ENCODE data around the gene LYPD8. TPM values are rescaled to one million over a fixed set of nuclear protein-coding genes. Genes with fewer than 3 reads are reported as not detected.

LYPD8 gene
- total RNA-seq, 4 donors from 2014 or later = not detected

- no peak overlapping the region for H3K4me3 ChIP-seq
- no peaks in the 10 kb centered on the region for H3K36me3 ChIP-seq
- H3K27me3 ChIP-seq = no peaks in the 10 kb centered on the region
- no peak overlapping the region for H3K27ac ChIP-seq
- H3K9me3 ChIP-seq = no peaks in the 10 kb centered on the region
- 76 to 95% methylated on average over 3 to 4 of the region's 4 CpGs for WGBS, 2 donors (ENCODE audit: low coverage in 1 of 2)
- no peaks in the 10 kb centered on the region for H3K4me1 ChIP-seq
- TF ChIP-seq POLR2A (IDR thresholded peaks at IDR 0.05) = no peak
- no peak for TF ChIP-seq CTCF (IDR thresholded peaks at IDR 0.05)
- no peak for TF ChIP-seq EP300 (IDR thresholded peaks at IDR 0.05)
- no peak for TF ChIP-seq POLR2AphosphoS5 (IDR thresholded peaks at IDR 0.05)
- ATAC-seq = no peak
Measured at GRCh38 chr1:248751635-248752034, 3.9 kb downstream of the LYPD8 start.

GRCh38 chr1:248751142-248751541, 4.4 kb downstream of the LYPD8 start:
- H3K27me3 ChIP-seq = no peaks in the 10 kb centered on the region
- 0 to 56% methylated on average over 1 to 3 of the region's 5 CpGs for WGBS, 2 donors (ENCODE audit: low coverage in 1 of 2)
- TF ChIP-seq POLR2A (IDR thresholded peaks at IDR 0.05) (no peak), POLR2AphosphoS5 (IDR thresholded peaks at IDR 0.05) (no peak), EP300 (IDR thresholded peaks at IDR 0.05) (no peak), CTCF (IDR thresholded peaks at IDR 0.05) (no peak)
- no peak overlapping the region for H3K27ac ChIP-seq
- ATAC-seq = no peak
- H3K9me3 ChIP-seq = no peaks in the 10 kb centered on the region
- no peaks in the 10 kb centered on the region for H3K36me3 ChIP-seq
- H3K4me3 ChIP-seq = no peak overlapping the region
- no peaks in the 10 kb centered on the region for H3K4me1 ChIP-seq

GRCh38 chr1:248750496-248750895, 5.1 kb downstream of the LYPD8 start:
- TF ChIP-seq POLR2A (IDR thresholded peaks at IDR 0.05) = no peak
- no peak for TF ChIP-seq CTCF (IDR thresholded peaks at IDR 0.05)
- TF ChIP-seq POLR2AphosphoS5 (IDR thresholded peaks at IDR 0.05) = no peak
- TF ChIP-seq EP300 (IDR thresholded peaks at IDR 0.05) = no peak
- no peaks in the 10 kb centered on the region for H3K36me3 ChIP-seq
- H3K27ac ChIP-seq = no peak overlapping the region
- no peaks in the 10 kb centered on the region for H3K4me1 ChIP-seq
- H3K9me3 ChIP-seq = no peaks in the 10 kb centered on the region
- H3K27me3 ChIP-seq = no peaks in the 10 kb centered on the region
- H3K4me3 ChIP-seq = no peak overlapping the region
- WGBS, 2 donors (ENCODE audit: low coverage in 1 of 2) = 30 to 50% methylated on average over 1 to 2 of the region's 2 CpGs
- ATAC-seq = no peak

- TF ChIP-seq POLR2AphosphoS5 (IDR thresholded peaks at IDR 0.05) (no peak), EP300 (IDR thresholded peaks at IDR 0.05) (no peak), CTCF (IDR thresholded peaks at IDR 0.05) (no peak)
- Histone ChIP-seq H3K9me3 (no peaks in the 10 kb centered on the region), H3K36me3 (no peaks in the 10 kb centered on the region), H3K27ac (no peak overlapping the region), H3K4me1 (no peaks in the 10 kb centered on the region), H3K27me3 (no peaks in the 10 kb centered on the region), H3K4me3 (no peak overlapping the region)
- ATAC-seq = no peak
- 85 to 100% methylated on average over 1 to 4 of the region's 10 CpGs for WGBS, 2 donors (ENCODE audit: low coverage in 1 of 2)
Measured at GRCh38 chr1:248748211-248748610, 7.3 kb downstream of the LYPD8 start.

- no peak overlapping the region for H3K4me3 ChIP-seq
- WGBS, 2 donors (ENCODE audit: low coverage in 1 of 2) = 89 to 93% methylated on average over 3 to 5 of the region's 7 CpGs
- peaks cover 0 to 5% (median 0%) of the 10 kb centered on the region in 3 donors for H3K9me3 ChIP-seq
- no peak overlapping the region for H3K27ac ChIP-seq
- no peaks in the 10 kb centered on the region for H3K36me3 ChIP-seq
- H3K4me1 ChIP-seq = no peaks in the 10 kb centered on the region
- no peak for ATAC-seq
- no peaks in the 10 kb centered on the region for H3K27me3 ChIP-seq
- TF ChIP-seq POLR2A (IDR thresholded peaks at IDR 0.05) = no peak
- no peak for TF ChIP-seq CTCF (IDR thresholded peaks at IDR 0.05)
Measured at GRCh38 chr1:248740876-248741275, 14.7 kb downstream of the LYPD8 start.
